ENCODE measurements around the gene DOCK4.

The DOCK4 gene

DNA sequence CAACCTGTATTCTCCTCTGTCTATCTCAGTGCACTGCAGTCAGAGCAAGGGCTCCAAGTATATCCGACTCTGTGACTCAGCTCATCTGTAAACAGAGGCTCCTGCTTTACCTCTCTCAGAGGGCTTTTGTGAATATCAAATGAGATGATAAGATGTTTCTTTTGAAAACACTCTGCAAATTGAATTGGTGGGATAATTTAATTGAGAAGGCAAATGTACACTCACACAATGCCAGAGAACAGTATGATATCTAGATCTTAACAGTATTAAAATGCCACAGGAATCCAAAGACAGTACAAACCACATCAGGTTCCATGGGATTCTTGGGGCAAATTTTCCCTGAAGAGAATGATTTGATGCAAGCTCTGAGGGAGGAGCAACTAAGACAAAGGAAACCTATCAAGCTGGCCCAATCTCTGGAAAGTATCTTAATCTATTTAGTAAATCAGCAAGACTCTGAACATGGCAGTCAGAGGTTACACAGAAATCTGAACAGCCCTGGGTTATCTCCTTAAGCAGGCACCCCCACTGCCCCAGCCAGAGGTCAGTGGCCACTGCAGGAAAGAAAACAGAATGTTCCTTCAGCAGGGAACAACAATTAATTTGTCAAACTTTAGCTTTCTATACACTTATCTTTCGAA, 45.9 kb downstream of the DOCK4 start:
- DNase-seq, result no peak

DNA sequence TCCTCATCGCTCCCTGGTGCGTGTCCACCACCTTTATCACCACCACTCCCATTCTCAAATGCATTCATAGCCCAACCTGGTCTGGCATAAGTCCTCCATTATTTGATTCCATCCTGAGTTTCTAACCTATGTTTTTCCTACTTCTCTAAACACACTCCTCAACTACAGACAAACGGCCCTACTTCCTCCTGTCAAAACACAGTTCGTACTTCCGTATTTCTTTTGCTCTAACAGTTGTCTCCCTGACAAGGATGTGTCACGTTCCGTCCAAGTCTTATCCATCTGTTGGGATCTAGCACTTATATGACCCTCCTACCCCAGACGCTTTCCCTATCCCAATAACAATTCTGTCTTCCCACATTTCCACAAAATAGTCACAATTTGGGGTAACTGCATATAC, 46.8 kb downstream of the DOCK4 start:
- DNase-seq, result no peak

DNA sequence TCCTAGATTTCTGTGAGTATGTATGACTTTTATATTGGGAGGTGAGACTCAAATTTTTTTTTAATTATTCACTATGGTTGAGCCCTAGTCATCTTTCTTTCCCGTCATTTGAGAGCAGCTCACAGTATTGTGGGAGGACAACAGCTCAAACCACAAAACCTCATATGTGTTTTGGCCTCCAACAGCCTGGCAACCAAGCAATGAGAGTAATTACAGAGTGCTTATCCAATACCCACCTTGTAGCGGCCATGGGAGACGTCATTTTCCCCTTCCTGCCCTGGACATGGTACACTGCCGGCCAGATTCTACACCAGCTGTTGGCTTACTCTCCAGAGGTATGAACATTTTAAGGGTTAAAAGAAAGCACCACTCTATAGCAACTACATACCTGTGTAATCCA, 49.1 kb downstream of the DOCK4 start:
- DNase-seq, result no peak

DNA sequence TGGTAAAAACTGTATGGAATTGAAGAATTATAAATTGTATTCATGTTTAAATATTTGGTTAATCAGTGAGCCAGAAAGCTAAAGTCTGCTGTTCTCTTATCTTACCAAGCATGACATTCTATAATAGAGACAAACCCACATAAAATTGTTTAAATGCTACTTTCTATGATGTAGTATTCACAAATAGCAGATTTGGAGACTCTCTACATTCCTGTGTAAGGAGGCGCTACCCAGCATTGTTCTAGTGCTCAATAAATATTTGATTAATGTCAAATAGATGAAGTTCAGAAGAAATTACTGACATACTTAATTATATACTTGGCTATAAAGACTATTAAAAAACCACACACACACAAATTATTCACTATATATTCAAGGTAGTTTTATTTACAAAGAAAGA, 49.8 kb downstream of the DOCK4 start:
- DNase-seq, result no peak

DNA sequence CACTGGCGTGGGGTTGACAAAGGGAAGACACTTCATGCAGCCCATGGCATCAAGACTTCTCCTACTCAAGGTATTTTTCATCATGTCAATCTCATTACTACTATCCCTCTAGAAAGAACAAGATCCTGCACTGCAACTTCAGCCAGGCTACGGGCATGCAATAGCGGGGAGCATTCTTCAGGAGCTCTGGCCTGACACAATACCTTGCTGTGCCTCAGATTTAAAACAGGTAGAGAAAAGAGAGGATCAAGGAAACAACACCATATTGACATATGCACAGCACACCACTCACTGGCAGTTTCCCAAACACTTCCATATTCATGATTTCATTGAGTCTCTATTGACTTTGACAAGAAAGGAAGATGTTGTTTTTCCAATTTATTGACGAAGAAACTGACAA, 51.5 kb downstream of the DOCK4 start:
- no peak for DNase-seq

DNA sequence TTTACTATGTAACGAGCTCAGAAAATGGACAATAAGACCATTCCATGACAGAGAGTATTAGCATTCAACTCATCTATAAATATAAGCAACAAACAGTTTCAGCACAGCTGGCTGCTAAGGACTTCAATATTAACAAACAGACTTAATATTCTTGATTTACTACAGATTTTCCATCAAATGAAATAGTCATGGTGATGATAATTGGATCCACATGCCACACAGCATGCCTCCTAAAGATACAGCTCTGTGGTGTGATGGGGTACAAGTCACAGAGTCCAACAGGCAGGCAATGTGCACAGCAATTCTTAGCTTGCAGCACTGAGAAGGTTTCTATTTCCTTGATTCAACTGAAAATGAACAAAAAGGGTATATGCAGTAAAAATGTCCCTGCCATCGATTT, 54.0 kb downstream of the DOCK4 start:
- DNase-seq, result no peak

DNA sequence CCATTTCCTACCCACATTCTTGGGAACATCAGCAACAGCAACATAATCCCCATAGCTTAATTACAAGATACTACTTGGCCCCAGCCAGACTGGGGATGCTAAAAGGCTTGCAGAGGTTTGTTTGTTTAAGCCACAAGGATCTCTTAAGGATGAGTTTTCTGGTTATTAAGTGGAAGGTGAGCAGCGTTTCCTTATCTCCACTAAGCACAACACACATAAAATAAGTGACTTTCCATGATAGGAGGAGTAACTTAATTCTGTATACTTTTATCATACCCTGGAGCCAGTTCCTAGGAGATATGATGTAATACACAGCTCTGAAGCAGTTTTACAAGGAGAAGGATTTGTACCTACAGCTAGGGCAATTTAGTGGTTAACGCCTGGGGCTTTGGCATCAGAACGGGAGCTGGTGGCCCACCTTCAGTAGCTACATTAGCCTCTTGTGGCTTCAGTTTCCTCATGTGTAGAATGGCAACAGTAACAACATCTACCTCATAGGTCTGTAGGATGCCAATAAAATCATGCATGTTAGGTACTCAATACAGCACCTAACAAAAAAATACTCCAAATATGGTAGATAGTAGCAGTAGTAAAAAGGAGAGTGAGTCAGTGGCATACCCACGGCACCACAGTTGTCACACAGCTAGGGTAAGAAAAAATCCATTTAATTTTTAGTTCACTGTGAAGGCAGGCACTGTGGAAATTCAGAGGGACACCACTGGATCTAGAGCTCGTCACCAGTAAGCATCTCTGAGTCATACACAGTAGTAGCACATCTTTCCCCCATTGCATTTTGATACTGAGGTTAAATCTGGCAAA, 55.2 kb downstream of the DOCK4 start:
- no peak for DNase-seq

DNA sequence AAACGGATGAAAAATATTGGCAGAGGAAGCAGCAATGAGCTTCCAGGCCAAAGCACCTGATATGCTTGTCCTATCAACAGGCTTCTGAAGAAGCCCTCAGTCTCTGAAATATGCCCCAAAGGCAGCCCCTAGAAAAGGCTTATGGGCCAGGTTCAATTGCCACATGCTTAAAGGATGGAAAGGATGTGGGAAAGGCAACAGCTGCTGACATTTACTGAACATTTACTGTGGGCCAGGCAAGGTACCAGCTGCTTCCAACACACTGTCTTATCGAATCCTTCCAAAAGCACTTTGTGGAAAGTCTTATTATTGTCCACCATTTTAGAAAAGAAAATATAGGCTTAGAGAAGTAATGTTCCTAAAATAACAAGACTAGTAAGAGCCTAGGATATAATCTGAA, 56.5 kb downstream of the DOCK4 start:
- no peak for DNase-seq

DNA sequence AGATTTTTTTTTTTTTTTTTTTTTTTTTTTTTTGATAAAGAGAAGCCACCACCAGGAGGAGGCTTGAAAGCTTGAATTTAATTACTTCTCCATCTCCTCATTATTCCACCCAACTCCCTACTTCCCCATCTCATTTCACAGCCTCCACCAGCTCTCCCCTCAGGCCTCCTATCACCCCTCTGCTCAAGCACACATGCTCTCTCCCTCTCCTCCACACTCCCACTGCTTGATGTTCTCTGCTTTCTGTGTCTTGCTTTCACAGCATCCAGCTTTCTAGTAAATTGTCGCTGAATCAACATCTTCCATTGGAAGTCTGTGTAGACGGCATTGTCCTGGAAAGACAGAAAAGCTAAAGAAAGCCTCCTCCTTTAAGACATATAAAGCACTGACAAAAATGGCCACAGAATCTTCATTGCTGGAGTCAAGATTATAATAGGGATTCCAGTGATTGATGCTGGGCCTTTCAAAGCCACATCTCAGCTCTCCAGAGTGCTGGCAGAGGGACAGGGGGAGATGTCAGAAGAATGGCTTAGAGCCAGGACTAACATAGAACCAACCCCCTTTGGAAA, 58.3 kb downstream of the DOCK4 start:
- DNase-seq, result no peak

DNA sequence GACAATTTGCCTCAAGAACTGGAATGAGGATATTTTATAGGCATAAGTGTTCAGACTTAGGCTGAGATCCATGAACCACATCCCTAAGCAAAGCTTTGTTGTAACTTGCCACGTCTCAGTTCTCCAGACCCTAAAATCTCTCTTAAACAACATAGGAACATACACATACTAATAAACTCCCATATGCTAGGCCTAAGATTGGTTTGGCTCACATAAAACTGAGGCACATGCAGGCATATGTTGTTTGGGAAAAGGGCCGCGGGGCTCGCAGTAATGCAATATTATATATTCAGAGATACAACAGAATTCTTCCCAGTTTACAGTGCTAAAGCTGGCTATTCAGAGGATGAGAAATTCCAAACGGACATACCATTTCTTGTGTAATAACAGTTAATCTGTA, 61.0 kb downstream of the DOCK4 start:
- no peak for DNase-seq

DNA sequence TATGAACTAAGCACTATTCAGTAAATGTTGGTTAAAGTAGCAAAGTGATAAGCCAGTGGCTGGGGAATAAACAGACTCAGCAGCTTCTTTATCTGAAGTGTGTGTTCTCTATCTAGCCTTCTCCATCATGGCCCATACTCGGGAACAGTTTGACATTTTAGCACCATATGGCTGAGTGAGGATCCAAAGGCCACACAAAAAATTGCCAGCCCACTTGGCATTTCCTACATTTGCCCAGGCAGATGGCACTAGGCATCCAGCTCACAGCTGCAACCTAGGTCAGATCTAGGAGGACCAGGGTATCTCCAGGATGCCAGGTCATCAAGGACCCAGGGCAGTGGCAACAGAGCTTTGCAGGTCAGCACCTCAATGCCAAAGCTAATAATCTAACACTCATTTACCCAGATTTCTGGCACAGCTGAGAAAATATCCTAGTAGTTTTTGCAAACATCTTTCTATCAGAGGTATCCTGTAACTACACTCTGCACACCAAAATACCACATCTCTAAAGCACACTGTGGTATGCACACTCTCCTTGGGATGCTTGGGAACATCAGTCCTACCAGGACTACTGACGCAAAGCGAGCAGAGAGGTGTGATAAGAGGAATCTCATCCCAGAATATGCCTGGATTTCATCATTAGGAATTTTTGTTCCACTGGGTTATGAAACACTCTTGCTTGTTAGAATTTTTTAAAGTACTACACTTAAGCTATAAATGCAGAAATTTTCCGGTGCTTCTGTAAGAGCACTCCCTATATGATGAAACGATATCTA, 61.7 kb downstream of the DOCK4 start:
- DNase-seq, result no peak

DNA sequence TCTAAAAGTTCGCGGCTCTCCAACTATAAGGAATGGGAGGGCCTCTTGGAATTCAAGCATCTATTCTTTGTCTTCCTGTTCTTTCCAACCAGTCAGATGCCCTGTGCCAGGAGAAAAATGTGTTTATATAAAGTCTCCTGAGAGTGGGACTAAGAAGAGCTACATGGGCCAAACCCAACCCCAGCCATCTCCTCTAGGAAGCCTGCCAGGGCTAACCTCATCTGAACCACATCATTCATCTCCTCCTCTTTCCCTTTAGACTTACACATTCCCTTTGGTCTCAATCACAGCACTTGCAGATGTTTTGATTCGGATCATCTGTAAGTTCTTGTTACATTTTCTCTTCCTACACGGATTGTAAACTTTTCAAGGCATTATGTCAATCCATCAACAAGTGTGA, 62.6 kb downstream of the DOCK4 start:
- DNase-seq, result no peak

DNA sequence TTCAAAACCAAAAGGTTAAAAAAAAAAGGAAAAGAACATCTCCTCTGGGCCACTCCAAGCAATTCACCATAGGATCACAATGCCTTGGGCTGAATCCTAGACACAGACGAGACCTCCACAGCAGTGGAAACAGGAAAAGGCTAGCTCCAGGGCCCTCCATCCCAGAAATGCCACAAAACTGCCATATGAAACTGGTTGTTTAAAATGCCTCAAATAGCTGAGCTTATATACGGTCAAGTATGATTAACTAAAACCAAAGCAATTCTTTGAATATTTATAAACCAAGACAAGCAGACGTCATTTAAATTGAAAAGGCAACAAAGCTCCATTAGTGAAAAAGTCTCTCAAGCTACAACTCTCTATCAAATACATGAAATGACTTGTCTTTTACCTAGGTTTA, 63.1 kb downstream of the DOCK4 start:
- no peak for DNase-seq

DNA sequence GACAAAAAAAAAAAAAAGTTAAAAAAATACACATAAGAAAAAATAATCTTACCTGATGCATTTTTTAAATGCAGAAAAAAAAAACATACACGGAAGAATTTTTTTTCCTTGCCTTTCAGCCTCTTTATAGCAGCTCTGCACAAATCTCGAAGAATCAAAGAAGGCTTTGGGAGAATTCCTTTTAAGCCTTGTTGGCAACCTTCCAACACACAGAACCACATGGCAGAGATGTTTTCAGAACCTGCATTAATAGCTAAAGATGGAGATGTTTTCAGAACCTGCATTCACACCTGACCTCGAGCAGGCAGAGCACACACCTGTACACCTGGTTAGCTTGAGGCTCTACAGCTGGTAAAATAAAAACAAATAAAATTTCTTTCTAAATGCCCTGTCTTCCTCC, 65.6 kb downstream of the DOCK4 start:
- DNase-seq, result no peak

DNA sequence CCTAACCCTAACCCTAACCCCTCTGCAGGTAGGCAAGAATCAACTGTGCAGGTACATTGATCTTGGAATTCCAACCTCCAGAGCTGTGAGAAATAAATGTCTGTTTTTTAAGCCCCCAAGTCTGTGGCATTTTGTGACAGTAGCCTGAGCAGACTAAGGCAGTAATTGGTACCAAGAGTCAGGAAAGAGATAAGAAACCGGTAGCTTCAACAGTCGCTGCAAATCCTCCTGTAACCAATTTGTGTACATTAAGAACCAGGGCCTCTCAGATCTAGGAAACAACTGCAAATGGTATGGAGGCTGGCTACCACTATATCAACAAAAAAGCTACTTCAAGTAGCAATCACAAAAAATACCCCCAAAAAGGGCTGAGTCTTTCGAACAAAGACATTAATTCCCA, 67.3 kb downstream of the DOCK4 start:
- no peak for DNase-seq

DNA sequence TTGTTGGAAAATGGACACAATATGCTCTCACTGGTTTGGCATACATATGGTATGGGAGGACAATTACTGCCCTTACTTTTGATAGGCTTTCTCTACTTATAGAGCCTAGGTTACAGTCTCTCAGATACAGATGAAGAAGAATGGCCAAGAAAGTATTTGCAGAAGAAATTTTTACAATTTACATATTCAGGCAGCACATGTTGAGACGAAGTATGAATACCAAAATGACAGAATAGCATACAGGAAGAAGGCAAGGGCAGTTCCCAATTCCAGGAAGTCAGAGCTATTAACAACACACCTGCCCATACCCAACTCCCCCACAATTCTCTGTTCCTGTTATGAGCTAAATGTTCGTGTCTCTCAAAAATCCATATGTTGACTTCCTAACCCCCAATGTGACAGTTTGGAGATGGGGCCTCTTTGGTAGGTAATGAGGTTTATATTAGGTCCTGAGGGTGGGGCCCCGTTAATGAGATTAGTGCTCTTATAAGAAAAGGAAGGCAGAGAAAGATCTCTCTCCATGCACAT, 67.8 kb downstream of the DOCK4 start:
- no peak for DNase-seq

DNA sequence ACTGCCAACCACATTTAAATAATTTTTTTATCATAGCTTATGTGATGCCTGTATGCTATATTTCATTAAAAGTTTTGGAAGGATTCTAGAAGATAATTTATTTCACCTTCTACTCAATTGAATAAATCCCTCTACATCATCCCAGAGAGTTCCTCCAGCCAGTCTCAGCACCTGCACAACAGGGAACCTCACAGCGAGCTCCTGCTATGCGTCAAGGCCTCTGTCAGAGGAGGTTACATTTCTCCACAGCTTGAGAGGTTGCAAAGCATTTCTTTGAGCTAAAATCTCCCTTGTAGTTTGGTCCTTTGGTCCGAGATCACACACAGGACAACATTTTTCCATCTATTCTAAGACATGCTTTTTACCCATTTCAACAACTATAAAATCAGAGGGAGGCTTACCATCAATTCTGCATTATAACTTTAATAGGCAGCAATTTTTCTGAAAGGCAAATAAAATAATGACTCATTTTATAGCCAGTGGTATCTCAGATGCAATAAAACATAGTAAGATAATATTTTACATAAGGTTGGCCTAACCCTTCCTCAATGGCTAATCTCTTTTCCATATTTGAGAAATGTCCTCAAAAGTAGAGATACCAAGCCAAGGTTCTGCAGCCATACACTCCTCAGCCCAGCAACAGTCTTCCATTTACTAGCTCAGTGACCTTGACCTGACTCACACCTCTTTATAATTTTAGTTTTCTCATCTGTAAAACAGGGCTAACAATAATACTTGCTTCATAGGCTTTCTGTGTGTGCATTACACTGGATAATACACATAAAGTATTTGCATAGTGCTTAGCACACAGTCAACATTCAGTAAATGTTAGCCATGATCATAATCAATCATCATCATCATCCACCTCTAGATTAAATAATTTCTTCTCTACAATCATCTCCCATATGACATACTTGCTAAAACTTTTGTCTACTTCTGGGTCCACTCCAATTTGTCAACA, 68.8 kb downstream of the DOCK4 start:
- DNase-seq, result no peak

DNA sequence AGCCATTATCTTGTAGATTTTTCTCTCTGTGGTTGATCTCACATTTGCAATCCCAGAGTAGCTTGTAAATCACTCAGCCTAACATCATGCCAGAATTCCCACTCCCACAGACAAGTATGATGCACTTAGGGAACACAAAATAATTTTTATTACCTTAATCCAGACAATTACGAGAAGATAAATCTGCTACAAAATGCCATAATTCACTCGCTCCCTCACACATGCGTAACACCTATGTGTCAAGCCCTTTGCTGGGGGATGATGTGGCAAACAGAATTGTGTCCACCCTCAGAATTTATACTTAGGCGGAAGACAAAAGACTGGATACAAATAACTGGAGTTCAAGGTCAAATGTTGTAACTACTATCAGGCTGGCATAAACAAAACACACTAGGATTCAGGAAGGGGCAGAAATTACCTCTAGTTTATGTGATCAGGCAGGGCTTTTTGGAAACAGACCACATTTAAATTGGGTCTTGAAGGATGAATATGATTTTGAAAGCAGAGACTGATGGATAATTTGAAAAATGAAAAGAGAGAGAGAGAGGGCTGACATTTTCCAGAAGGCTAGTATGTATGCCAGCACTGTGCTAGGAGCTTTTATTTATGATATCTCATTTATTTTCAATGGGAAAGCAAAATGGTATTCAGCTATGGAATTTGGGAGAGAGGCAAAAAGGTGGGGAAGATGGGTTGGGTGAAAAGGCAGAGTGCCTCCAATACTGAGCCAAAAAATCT, 69.8 kb downstream of the DOCK4 start:
- DNase-seq, result no peak

DNA sequence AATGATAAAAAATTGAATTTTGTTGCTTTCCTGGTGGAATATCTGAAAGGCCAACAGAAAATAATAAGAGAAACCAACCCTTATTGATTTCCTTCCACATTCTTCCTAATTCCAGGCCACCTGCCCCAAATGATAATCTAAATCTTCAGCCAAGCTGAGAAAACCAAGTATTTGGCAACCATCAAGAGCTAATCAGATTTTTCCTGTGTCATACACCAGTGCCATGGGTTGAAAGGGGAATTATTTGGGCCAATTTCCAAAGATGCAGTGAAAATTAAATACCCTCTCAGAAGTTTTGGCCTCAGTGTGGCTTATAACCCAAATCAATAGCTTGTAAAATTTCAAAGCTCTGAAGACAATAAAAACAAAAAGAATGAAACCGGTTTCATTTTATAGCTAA, 70.4 kb downstream of the DOCK4 start:
- no peak for DNase-seq

DNA sequence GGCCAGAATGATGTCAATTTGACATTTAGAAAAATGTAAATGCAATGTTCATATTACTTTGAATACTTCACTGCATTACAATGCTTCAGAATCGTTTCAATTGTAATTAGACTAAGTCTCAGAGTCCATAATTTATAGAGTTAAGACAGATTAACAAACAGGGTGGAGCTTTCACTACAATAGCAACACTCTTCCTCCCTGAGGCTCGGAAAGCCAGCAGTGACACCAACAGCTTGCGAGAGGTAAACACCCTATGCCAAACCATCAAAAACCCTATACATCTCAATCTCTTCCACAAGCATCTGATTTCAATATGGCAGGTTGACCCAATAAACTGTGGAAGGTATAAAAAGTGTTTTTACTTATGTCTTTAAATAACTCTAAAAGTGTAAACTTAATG, 72.2 kb downstream of the DOCK4 start:
- DNase-seq, result no peak

DNA sequence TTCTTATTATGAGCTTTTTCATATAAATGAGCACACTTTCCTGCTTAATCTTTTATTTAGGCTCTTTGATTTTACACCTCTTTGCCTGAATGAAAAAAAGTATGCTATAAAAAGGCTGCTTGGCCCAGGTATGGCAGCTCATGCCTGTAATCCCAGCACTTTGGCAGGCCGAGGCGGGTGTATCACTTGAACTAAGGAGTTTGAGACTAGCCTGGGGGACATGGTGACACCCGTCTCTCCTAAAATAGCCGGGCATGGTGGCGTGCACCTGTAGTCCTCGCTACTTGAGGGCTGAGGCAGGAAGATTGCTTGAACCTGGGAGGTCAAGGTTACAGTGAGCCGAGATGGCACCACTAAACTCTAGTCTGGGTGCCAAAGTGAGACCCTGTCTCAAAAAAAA, 72.9 kb downstream of the DOCK4 start:
- no peak for DNase-seq

Data from T-helper 1 cell (primary cell).